Subcutaneous adipose tissue (tissue), 4 donors: Measurements from ENCODE around the gene SLC25A25. TPM values are rescaled to one million over a fixed set of nuclear protein-coding genes. Genes with fewer than 3 reads are reported as not detected.

Experiments
- total RNA-seq, 4 donors: library from RNA; depleted of rRNA; stranded (reverse); fragments of >200 nt; gene quantifications; one replicate each; pipeline ENCODE4 v1.1.0, GENCODE V29; 2016

SLC25A25 gene
- total RNA-seq, 4 donors from 2014 or later = 13.4 to 60.1 (median 19.5) TPM

Other genes with a start within 250 kb of the SLC25A25 start
- 100 to 1,000 TPM in 1 of 4 donors, 10 to 100 TPM in 3; 37.9 to 153 (median 50.8) TPM for gene ENG, start 213.6 kb upstream of the SLC25A25 start, total RNA-seq
- gene AK1, start 190.6 kb upstream of the SLC25A25 start, total RNA-seq = 10 to 100 TPM; 14.2 to 35.6 (median 19.1) TPM
- 100 to 1,000 TPM; 101 to 287 (median 176) TPM for gene ST6GALNAC6, start 168.6 kb upstream of the SLC25A25 start, total RNA-seq
- 10 to 100 TPM in 3 of 4 donors, 1 to 10 TPM in 1; 9.6 to 39.1 (median 21.4) TPM for gene ST6GALNAC4, start 151.2 kb upstream of the SLC25A25 start, total RNA-seq
- 1 to 10 TPM in 2 of 4 donors, under 1 TPM in 1, not detected in 1; 0.44 to 2.3 (median 1.0) TPM for gene PIP5KL1, start 137.5 kb upstream of the SLC25A25 start, total RNA-seq
- 10 to 100 TPM in 2 of 4 donors, 1 to 10 TPM in 2; 7.5 to 14.2 (median 9.6) TPM for gene DPM2, start 130.4 kb upstream of the SLC25A25 start, total RNA-seq
- 10 to 100 TPM in 1 of 4 donors, 1 to 10 TPM in 3; 4.8 to 21.2 (median 8.1) TPM for gene EEIG1, start 87.2 kb upstream of the SLC25A25 start, total RNA-seq
- gene NAIF1, start 912 bp upstream of the SLC25A25 start, total RNA-seq = 1 to 10 TPM; 3.6 to 9.5 (median 8.9) TPM
- 10 to 100 TPM; 24.5 to 40.3 (median 25.8) TPM for gene PTGES2, start 59.5 kb downstream of the SLC25A25 start, total RNA-seq
- 1 to 10 TPM in 1 of 4 donors, not detected in 3; 1.6 TPM for gene LCN2, start 81.2 kb downstream of the SLC25A25 start, total RNA-seq
- 100 to 1,000 TPM in 3 of 4 donors, 10 to 100 TPM in 1; 57.7 to 307 (median 228) TPM for gene BBLN, start 92.0 kb downstream of the SLC25A25 start, total RNA-seq
- 100 to 1,000 TPM in 1 of 4 donors, 10 to 100 TPM in 3; 46.0 to 103 (median 59.9) TPM for gene CIZ1, start 123.3 kb downstream of the SLC25A25 start, total RNA-seq
- gene DNM1, start 135.1 kb downstream of the SLC25A25 start, total RNA-seq = 10 to 100 TPM; 22.8 to 53.5 (median 44.5) TPM
- 100 to 1,000 TPM in 2 of 4 donors, 10 to 100 TPM in 2; 70.0 to 123 (median 86.2) TPM for gene GOLGA2, start 207.8 kb downstream of the SLC25A25 start, total RNA-seq
- 10 to 100 TPM; 25.6 to 28.6 (median 26.9) TPM for gene SWI5, start 208.0 kb downstream of the SLC25A25 start, total RNA-seq